ENCODE measurements around the gene ITPRID1.
"Not testable (repeated sequence)": the region's sequence is repeated elsewhere in the genome, so short reads cannot be mapped to it uniquely, and the experiment has no call there.

The ITPRID1 gene

GRCh38 chr7:31513790-31514189, at the start of gene ITPRID1:
Gene ITPRID1 (plus strand): TSS chr7:31514090. CDS start chr7:31553025, 38,935 bp downstream.
- FAIRE-seq = no peak

GRCh38 chr7:31464601-31465000, 49.3 kb upstream of the ITPRID1 start:
- FAIRE-seq = no peak

GRCh38 chr7:31465285-31465684, 48.6 kb upstream of the ITPRID1 start:
- FAIRE-seq = no peak

GRCh38 chr7:31466036-31466435, 47.9 kb upstream of the ITPRID1 start:
- no peak for FAIRE-seq

DNA sequence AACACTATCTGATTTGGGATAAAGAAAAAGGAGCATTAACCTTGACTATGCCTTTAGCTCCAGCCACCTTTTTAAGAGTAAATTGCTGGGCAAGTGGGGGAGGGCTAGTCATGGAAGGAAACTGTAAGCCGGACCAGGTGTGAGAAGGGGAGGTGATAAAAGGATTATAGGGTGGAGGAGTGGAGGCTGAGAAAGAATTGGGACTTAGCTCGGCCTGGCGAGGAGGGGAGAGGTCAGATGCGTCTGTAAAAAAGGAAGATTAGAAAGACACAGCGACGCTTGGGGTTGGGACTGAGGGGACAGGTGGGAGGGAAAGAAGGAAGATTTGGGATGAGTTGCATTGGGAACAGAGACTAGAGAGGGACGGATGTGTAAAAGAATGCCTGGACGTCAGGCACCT, 43.0 kb upstream of the ITPRID1 start:
- FAIRE-seq = not testable (repeated sequence)

DNA sequence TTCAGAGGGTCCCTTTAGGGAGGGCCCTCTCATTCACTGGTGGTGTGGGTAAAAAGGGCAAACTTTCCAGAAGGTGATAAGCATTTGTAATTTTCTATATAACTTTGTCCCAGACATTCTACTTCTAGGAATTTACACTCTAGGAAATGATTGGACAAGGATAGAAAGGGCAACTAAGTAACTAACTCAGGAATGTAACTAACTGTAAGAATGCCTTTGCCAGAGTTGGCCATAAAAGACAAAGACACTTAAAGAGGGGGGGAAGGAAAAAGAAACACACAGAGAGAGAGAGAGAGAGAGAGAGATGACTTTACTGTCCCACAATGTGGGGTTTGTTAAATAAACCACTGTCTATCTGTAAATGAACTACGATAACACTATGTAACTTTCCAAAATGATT, 38.5 kb upstream of the ITPRID1 start:
- FAIRE-seq = no peak

GRCh38 chr7:31476073-31476745, 37.7 kb upstream of the ITPRID1 start:
- FAIRE-seq = no peak

DNA sequence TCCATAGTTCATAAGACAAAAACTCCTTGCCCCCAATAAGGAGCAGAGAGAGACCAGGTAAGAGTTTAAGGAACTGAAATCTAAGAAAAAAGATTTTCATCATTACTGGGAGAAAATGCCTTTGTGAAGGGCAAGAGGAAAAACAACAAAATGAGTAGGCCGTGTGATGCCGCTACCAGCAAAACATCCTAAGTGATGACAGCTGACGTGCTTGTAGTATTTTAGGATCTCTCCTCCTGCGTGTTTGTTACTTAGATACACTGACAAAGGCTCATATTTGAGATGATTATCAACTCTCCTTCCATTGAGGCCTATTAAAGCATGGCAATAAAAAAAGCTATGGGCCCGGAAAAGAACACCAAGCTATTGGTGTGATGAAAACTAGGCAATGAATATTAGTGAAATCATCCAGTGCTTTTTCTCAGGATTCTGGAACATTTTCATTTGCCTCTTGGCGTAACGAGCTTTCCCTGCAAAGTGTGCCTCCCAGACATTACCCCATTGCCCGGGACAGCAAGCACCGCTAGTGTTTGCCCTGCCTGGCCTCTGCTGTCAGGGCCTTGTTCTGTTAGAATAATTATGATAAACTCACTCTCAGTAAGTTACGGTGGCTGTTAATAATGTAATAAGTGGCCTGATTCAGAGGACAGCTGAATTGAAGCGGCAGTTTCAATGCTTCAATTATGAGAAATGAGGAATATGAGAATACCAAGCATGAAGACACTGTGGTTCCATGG, 36.8 kb upstream of the ITPRID1 start:
- FAIRE-seq = no peak

- no peak for FAIRE-seq
Measured at GRCh38 chr7:31478018-31478417, 35.9 kb upstream of the ITPRID1 start.

- FAIRE-seq = no peak
Measured at GRCh38 chr7:31478721-31479120, 35.2 kb upstream of the ITPRID1 start.

- FAIRE-seq = no peak
Measured at GRCh38 chr7:31487071-31487470, 26.8 kb upstream of the ITPRID1 start.

- no peak for FAIRE-seq
Measured at GRCh38 chr7:31487476-31487875, 26.4 kb upstream of the ITPRID1 start.

GRCh38 chr7:31488562-31489203, 25.2 kb upstream of the ITPRID1 start:
- FAIRE-seq = no peak

DNA sequence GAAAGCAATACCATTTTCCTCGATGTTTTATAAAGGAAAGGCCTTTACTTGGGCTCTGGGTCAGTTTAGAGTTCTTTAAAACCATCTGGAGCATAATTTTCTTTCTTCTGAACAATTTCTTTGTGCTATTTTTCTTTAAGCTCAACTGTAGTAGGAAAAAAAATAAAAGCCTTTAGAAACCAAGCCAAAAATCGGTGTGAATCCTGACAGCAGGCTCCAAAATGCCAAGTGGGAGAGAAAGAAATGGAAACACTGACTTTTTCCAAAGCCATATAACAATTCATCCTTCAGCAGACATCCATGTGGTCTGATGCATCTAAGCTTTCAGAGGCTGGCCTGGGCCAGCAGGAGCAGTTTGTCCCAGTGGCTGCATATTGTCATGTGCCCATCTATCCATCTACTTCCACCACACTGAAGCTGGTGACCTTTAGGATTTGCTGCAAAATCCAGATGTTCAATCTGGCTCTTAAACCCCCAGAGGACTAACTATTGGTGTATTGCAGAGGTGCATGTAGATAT, 23.0 kb upstream of the ITPRID1 start:
- FAIRE-seq = no peak

- no peak for FAIRE-seq
Measured at GRCh38 chr7:31492086-31492485, 21.8 kb upstream of the ITPRID1 start.

- no peak for FAIRE-seq
Measured at GRCh38 chr7:31493714-31494181, 20.1 kb upstream of the ITPRID1 start.

- FAIRE-seq = no peak
Measured at GRCh38 chr7:31494421-31494820, 19.5 kb upstream of the ITPRID1 start.

DNA sequence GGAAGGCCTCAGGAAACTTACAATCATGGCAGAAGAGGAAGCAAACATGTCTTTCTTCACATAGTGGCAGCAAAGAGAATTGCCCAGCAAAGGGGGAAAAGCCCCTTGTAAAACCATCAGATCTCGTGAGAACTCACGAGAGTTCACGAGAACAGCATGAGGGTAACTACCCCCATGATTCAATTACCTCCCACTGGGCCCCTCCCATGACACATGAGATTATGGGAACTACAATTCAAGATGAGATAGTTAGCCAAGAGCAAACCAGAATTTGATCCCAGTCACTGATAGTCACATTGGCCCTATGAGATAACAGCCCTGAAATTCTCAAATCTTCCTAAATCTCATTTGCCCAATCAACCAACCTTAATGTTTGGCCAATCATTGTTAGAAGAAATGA, 18.2 kb upstream of the ITPRID1 start:
- FAIRE-seq = no peak

DNA sequence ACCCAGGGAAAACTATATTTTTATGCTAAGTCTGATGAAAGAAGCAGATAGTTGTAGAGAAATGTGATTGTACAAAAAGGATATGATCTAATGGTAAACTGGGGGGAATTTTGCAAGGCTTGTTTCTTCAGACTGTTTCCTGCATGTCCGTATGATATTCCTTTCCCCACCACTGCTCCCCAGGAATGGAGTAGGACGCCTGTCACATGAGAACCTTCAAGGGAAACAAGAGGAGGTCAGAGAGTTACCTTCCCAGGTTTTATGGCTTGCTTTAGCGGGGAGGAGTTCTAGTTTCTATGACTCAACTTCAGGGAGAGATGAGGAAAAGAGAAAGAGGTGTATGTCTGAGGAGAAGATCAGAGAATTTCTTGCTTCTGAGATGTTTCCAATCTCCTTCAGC, 16.4 kb upstream of the ITPRID1 start:
- no peak for FAIRE-seq

- FAIRE-seq = no peak
Measured at GRCh38 chr7:31500656-31501055, 13.2 kb upstream of the ITPRID1 start.

DNA sequence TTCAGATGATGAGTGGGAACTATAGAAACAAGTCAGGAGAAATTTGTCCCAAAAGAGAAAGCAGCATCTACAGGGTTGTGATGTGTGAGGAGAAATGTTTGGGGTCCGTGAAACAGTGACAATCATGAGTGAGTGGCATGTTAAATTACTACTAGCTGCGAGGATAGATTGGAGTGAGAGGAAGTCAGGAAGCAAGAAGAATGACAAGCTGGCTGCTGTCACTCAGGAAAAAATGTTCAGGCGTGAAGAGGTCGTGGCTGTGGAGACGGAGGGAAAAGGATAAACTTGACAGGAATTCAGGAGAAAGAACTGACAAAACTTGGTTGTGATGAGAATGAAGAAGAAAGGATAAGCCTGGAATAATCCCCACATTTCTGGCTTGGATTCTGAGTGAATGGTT, 5.1 kb upstream of the ITPRID1 start:
- FAIRE-seq = no peak

GRCh38 chr7:31512166-31512565, 1.7 kb upstream of the ITPRID1 start:
- FAIRE-seq = no peak

GRCh38 chr7:31516680-31517502, 3.0 kb downstream of the ITPRID1 start:
- no peak for FAIRE-seq
